HK-2 (cell line): ENCODE data around the gene PRR36.
A peak's percentile ranks its signal among the peaks of the same experiment; 100 is the strongest.

Experiments
- DNase-seq: peaks from one replicate; pipeline ENCODE4 v3.0.0-alpha.2; 2018; ENCODE audit not compliant: unreplicated experiment

The PRR36 gene

DNA sequence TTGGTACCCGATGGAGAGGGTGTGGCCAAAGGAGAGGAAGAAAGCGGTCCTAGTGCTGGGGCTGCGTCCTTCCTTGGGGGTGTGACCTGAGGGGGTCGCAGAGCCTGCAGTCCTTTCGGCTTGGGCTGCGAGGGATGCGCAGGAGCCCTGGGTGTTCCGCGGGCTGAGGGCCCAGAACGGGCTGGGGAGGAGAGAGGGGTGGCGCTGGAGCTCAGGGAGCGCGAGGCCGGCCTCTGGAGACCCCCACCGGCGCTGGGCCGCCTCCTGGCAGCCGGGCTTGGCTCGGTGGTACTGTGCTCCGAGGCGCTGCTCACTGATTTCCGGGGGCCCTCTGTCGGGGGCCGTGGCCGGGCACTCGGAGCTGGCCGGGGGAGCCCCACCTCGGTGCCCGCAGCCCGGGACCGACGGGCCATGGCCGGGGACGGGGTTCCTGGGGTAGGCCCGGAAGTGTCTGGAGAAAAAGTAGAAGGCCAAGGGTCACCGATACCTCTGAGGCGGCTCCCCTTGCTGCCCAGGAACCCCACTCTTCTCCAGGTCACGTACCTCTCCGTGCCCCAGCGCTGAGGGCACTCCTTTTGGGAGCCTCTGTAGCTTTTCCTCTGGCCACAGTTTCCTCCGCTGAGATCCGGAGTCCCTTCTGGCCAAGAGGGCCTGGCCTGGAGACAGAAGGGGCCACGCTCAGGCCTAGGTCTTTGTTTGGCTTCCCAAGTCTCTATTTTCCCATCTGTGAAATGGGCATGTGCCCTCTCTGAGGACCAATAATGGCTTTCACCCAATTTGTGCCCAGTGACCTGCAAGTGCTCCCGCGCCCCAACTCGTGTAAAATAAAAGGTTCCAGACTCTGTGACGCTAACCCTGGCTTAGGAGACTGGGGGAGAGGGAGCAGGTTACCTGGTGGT is 1.6 kb downstream of the PRR36 start:
- DNase-seq: no peak

DNA sequence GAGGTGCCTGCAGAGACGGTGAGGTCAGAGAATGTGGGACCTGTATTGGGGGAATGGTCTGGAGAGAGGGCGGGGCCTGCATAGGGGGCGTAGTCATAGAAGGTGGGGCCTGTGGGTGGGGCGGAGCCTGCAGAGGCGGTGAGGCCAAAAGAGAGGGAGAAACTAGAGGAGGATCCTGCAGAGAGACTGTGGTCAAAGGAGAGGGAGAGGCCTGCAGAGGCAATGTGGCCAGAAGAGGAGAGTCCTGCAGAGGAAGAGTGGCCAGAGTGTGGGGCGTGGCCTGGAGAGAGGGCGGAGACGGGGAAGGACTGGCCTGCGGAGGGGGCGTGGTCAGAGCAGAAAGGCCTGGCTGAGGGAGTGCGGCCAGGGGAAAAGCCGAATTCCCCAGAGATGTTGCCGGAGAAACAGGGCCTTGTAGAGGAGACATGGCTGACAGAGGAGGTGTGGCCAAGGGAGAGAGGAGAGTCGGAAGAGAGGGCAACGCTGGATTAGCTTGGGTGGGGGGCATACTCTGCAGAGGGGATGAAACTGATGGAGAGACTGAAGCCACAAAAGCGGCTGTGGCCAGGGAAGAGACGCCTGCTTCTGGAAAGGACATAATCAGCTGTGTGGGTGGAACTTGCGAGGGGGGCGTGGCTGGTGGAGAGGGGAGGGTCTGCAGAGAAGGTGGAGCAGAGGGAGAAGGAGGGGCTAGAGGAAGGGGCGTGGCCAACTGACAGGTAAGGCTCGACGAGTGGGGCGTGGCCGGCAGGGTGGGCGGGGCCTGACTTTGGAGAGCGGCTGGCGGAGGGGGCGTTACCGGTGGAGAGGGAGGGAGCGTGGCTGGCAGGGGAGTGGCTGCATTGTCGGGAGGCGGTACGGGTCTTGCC is 2.5 kb downstream of the PRR36 start:
- DNase-seq: peak; percentile 96

DNA sequence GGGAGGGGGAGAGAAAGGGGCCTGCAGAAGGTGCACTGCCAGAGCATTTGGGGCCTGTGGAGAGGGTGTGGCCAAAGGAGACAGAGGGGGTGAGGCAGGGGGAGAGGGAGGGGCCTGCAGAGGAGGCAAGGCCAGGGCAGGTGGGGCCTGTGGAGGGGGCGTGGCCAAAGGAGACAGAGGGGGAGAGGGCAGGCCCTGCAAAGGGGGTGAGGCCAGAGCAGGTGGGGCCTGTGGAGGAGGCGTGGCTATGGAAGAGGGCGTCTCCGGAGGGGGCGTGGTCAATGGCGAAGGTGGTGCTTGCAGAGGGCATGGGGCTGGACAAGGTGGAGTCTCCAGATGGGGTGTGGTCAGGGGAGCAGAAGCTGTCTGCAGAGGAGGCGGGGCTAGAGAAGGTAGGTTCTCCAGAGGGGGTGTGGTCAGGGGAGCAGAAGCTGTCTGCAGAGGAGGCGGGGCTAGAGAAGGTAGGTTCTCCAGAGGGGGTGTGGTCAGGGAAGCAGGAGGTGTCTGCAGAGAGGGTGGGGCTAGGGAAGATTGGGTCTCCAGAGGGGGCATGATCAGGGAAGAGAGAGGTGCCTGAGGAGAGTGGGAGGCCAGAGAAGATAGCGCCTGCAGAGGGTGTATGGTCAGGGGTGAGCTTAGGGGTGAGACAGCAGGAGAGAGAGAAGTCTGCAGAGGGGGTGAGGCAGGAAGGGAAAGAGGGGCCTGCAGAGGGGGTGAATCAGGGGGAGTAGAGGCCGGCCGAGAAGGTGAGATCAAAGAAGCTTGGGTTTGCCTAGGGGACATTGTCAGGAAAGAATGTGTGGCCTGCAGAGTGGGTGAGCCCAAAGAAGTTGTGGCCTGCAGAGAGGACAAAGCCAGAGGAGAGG is 3.4 kb downstream of the PRR36 start:
- DNase-seq: peak; percentile 79

DNA sequence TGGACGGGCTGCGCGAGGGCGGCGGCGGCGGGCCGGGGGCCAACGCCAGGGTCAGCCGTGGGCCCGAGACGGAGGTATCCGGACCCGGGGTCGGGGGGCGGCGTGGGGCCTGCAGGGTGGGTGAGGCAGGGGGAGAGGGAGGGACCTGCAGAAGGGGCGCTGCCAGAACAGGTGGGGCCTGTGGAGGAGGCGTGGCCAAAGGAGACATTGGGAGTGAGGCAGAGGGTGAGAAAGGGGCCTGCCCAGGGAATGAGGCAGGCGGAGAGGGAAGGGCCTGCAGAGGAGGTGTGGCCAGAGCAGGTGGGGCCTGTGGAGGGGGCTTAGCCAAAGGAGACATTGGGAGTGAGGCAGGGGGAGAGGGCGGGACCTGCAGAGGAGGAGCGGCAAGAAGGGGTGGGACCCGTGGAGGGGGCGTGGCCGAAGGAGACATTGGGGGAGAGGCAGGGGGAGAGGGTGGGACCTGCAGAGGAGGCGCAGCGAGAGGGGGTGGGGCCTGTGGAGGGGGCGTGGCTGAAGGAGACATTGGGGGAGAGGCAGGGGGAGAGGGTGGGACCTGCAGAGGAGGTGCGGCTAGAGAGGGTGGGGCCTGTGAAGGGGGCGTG is 4.2 kb downstream of the PRR36 start:
- peak; percentile 69 for DNase-seq

DNA sequence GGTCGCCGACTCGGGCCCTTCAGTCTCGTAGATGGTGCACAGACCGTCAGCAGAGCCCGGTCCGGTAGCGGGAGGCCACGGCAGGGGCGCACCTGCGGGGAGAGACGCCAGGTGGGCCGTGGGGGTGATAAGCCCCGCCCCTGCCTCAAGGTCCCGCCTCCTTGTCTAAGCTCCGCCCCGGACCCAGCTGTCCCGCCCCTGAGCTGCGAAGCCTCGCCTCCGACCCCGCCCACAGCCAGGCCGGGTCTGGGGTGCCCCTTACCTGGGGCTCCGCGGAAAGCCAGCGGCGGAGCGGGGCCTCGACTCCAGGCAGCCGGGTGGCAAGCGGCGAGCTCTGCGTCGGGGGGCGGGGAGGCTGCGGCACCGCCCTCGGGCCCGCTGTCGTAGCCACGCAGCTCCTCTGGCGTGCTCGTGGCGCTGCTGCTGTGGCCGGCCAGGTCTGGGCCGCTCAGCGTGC is 4.7 kb downstream of the PRR36 start:
- peak; percentile 76 for DNase-seq

DNA sequence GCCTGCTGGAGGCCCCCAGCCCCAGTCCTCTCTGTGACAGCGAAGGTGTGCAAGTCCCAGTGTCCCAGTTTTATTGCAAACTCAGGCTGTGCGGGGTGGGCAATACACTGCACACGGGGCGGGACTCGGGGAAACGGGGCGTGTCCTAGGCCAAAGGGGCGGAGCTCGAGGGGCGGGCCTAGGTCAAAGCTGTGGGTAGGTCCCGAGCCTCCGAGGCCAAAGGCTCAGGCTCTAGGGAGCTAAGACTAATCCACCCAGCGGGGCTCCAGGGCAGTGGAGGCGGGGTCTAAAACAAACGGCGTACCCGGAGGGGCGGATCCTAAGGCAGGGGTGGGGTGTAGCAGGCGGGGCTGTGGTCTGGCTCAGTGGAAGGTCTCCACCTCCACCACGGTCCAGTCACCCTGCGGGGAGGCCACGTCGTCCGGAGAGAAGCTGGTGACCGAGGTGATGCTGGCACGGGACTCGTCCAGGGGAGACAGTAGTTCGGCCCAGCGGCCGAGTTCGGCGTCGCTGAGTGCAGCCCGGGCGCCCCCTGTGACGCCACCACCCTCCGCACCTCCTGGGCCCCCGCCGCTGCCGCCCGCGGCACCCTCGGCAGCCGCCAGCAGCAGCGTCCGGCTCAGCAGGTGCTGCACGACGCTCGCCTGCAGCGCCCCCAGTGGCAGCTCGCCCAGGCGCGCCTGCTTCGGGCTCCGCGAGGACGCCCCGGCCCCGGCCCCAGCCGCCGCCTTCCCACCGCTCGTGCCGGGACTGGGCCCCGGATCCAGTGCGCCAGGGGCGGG is 5.3 kb downstream of the PRR36 start:
- peak; percentile 77 for DNase-seq

DNA sequence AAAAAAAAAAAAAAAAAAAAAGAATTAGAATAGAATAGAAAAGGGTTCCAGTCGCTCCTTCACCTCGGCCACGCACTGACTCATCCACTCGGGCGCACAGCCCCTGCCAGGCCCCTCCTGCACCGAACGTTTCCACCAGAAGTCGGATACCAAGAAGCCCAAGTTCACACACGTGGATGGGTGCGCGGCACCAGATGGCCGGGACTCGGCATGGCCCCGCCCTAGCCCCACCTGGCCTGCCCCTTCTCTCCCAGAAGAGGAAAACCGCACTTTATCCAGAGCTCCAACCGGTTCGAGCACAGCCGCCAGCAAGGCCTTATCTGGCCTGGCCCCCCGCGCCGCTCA is 5.9 kb downstream of the PRR36 start:
- no peak for DNase-seq

DNA sequence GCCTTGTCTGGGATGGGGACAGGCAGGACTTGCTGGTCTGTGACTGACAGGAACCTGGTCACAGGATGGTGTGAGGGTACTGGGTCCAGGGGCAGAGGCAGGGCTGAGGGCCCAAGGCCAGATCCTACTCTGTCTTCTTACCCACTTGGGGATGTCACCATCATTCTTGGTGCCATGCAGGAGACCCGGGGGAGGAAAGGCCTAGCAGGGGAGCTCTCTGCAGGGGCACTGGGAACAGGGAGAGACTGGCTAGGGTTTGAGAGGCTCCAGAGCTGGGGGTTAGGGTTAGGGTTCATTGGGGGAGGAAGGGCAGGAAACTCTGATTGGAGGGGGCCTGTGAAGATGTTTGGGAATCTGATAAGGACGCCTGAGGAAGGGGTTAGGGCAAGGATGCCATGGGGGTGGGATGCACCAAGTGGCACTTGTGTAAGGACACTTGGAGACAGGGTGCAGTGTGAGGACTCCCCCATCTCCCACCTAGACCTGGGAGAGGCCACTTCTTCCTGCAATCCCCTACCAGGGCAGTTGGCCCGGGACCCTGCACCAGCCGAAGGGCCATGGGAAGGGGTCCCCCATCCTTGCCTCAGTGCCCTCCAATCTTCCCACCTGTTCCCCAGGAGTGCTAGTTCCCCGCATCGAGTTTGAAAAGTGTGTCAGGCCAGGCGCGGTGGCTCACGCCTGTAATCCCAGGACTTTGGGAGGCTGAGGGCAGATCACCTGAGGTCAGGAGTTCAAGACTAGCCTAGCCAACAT is 6.9 kb downstream of the PRR36 start:
- no peak for DNase-seq

DNA sequence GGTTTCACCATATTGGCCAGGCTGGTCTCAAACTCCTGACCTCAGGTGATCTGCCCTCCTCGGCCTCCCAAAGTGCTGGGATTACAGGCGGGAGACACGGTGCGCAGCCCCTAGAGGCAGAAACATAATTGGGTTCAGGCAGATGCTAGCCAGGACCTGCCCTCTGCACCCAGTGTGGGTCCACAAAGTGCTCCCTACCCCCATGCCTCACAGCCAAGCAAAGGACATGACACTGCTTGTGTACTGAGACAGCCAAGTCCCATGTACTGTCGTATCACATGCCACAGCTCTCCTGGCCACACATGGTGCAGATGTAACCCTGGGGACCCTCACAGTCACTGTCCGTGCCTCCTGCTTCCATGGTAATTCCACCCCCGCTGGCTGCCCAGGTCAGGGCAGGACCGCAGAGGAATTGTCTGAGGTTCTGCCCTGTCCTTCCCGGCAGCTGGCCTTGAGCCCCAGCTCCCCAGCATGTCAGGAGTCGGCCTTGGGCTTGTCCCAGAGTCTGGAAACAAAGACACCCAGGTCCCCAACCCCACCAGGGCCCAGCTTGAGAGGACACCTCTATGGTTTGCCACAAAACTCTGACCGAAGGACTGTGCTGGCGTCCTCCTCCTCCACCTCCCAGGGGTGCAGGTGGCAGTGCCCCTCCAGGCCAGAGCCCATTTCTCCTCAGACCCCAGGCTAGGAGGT is 7.6 kb downstream of the PRR36 start:
- DNase-seq: no peak

DNA sequence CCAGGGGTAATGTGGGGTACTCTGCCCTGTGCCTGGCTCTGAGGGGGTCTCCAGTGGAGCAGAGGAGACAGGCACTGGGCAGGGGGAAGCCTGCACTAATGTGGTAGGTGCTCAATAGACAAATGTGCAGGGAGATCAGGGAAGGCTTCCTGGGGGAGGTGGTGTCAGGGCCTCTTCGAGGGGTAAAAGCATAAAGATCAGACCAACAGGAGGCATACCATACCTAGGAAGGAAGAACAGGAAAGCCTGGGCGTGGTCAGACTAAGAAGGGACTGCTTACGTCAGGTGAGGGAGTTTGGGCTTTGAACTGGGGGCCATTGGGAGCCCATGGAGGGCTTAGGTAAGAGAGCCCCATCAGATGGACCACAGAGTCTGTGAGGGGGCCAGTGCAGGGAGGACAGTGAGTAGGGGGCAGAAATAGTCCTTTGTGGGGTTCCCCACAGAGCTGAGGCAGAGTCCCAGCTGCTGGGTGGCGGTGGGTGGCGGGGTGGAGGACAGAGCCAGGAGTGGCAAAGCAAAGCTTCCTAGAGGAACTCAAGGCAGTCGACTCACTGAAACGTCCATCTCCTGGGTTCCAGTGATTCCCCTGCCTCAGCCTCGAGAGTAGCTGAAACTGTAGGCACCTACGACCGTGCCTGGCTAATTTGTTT is 8.8 kb downstream of the PRR36 start:
- DNase-seq: no peak

DNA sequence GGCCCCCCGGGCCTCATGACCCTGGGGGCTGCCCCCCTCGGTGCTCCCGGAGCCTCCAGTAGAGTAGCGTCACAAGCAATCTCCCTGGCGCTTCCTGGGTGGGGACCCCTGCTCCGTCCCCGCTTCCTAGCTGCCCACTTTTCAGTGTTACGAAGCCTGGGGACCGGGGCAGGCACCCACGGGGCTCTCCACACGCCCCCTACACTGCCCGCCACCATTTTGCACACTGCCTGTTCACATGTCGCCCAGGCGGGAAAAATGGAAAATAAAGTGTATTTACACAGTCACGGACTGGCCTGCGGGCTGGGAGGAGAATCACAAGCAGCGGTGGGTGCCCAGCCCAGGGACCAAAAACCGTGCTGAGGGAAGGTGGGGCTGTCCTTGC is 9.5 kb downstream of the PRR36 start:
- DNase-seq: no peak

DNA sequence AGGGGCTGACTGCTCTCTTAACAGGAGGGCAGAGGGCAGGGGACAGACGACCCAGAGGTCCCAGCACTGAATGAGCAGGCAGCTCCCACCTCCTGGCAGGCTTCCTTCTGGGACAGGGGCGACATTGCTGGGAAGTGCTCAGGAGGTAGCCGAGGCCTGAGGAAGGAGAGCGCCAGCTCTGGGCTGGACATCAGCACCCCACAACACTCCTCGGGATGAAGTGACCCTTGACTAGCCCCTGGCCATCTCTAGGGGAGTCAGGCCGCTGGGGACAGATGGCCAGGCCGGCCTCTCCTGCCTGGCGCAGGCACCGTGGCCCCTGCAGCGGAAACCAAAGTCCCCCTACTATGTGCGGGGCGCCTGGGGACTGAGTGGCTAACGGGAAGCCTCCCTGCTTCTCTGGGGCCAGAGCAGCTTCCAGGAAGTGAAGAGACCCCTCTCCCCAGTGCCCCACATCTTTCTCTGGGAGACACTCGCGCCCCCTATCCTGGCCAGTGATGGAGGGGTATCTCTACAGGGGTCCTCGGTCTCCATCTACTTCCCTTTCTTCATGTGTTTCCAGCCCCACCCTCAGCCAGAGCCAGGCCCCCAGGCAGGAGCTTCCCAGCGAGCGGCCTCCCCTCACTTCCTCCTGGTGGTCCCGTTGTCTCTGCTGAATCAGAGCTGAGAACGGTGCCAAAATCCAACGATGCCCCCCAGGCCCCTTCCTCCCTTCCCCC is 10.1 kb downstream of the PRR36 start:
- DNase-seq: no peak

DNA sequence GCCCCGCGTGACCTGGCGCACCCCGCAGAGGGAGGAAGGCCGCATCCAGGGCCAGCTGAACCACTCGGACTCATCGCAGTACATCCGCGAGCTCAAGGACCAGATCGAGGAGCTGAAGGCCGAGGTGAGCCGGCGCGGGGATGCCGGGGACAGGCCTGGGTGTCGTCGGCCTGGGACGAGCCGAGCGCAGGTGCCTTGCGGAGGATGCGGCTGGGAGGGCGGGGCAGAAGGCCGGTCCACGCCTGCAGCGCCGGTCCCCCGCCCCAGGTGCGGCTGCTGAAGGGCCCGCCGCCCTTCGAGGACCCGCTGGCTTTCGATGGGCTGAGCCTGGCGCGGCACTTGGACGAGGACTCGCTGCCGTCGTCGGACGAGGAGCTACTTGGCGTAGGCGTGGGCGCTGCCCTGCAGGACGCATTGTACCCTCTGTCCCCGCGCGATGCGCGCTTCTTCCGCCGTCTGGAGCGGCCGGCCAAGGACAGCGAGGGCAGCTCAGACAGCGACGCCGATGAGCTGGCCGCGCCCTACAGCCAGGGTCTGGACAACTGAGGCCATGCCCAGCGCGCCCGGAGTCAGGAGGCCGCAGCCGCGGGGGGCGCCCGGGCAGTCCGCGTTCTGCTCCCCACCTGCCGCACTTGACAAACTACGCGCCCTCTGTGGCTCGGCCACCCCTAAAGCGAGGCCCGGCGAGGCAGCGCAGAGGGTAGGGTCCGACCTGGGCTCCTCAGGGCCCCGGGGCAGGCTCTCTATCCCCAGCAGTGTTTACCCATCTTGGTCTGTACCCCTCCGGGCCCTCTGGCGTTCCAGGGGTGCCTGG is 10.8 kb downstream of the PRR36 start:
- no peak for DNase-seq

DNA sequence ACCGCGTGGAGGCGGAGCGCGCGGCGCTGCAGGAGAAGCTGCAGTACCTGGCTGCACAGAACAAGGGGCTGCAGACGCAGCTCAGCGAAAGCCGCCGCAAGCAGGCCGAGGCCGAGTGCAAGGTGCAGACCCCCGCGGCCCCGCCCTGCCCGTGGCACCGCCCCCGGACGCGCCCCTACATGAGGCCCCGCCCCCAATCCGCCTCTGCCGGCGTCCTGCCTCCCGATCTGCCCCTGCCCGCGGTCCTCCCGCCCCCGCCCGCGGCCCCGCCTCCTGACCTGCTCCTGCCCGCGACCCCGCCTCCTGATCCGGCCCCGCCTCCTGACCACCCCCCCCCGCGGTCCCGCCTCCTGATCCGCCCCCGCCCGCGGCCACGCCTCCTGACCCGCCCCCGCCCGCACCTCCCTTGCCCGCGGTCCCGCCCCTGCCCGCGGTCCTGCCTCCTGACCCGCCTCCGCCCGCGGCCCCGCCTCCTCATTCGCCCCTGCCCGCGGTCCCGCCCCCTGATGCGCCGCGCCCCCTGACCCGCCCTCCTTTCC is 11.7 kb downstream of the PRR36 start:
- DNase-seq: no peak

DNA sequence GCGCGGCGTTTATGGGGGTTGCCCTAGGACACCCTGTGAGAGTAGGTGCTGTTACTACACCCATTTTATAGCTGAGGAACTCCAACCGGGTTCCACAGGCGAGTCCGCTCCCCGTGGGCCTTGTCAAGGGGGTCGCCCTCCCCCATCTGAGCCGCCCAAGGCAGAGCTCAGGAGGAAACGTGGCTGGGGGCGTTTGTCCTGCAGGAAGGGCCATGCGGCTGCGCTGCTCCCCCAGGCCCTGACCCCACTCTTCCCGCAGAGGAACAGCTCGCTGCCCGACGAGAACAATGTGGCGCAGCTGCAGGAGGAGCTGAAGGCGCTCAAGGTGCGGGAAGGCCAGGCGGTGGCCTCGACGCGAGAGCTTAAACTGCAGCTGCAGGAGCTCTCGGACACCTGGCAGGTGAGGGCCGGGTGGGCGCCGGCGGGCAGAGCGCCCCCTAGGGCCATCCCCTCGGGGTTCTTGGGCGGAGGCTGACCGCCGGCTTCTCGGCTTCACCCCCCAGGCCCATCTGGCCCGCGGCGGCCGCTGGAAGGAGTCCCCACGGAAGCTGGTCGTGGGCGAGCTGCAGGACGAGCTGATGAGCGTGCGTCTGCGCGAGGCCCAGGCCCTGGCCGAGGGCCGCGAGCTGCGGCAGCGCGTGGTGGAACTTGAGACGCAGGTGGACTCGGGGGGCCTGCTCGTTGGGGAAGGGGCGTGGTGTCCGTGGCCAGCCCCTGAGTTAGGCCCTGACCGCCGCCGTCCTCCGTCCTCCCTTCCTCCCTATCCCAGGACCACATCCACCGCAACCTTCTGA is 12.4 kb downstream of the PRR36 start:
- no peak for DNase-seq
